ENCODE results near the gene FAM13B.
A peak's percentile ranks its signal among the peaks of the same experiment; 100 is the strongest.
"Not testable (repeated sequence)": the region's sequence is repeated elsewhere in the genome, so short reads cannot be mapped to it uniquely, and the experiment has no call there.

FAM13B gene

DNA sequence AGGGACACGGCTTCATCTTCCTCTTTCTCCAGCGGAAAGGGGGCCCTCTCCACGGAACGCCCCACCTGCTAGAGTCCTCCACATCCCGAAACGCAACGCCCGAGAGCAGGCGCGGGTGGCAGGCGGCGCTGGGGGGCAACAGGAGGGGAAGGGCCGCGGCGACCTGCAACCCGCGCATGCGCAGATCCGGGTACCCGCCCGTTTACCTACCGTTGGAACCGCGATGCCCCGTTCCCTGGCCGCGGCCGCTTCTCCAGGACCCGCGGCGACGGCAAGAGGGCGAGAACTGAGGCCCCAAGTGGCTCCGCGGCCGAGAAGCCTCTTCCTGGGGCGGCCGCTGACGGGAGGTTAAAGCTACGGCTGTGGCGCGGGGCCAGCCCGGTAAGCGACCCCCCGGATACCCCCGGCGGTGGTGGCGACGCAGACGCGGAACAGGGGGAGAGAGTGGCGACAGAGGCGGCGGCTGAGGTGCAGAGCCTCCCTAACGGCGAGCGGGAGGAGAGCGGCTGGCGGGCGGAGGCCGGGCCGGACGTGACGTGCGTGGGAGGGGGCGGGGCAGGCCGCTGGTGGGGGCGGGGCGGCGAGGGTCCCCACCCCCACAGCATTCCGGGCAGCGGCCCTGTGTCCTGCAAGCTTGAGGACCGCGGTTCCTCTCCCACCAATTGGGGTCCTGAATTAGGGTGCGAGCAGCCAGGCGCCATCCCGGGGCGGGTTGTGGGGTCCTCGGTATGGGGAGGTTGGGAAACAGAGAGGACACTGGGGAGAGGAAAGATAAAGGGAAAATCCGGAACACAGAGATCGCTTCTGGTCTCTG is at the start of gene FAM13B:
FAM13B (minus strand) TSS at position 508 of the 814 bp plus-strand sequence. CDS start 13,968 bp downstream, outside the sequence.
- peak; percentile 72 for DNase-seq (ENCODE audit: low read depth)

DNA sequence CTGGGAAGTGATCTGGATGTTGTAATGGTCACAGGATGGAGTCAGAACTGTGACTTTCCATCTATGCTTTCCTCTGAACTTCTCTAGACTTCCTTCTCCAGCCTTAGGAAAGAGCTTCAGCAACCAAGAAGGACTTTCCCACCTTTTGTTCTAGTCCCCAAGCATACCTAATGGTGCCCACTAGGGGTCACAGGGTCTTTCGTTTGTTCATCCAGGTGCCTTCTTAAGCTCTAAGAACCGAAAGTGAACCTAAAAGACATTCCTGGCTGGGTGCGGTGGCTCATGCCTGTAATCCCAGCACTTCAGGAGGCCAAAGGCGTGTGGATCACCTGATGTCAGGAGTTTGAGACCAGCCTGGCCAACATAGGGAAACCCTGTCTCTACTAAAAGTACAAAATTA is 49.2 kb upstream of the FAM13B start:
- DNase-seq (ENCODE audit: low read depth), result no peak

DNA sequence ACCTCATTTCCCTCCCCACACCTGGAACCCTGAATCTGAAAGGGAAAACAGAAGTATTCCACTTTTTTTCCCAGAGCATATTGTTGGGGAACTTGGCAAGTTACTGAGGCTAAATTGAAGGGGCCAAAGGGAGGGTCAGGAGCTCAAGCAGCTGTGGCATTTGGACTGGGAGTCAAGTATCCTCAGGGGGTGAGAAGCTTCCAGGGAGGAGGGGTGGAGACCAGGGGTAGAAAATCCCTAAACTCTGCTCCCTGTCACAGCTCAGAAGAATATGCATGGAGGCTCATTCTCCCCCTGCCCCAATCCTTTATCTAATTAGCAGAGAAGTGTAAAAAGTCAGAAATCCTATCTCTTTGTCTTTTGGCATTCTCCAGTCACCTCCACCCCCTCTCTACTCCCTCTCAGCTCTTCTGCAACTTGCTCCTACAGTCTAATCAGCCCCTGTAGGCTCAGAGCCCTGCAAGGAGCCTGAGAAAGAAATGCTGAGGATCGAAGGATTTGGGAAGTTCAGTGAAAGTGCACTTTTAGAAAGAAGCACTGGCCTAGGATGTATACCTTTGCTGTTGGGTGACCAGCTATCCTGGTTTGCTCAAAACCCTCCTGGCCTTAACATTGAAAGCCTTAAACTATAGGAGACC is 45.2 kb upstream of the FAM13B start:
- no peak for DNase-seq (ENCODE audit: low read depth)

DNA sequence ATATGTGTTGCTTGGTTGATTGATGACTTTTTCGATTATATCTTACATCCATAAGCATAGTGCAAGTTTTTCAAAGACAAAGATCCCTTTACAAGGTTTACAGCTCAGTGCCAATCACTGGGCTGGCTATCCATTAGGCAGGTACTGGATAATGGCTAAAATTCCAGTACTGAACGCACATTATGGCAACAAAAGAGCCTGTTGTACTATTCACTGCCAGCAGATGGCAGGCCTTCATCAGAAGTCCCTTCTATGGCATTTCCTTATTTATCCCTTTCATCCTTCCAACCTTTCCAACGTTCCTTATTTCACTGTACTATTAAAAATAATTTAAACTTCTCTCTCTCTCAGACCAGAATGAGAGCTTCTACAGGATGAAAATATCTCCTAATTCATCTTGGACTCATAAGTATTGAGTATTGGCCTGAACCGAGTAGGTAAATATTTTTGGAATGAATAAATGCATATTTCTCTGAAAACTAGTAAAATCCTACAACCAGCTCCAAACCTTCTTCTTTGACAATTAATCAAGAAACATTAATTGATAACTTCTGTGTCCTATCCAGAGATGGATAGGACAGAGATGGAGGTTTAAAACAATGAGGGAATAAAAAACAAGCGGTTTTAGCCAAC is 44.3 kb upstream of the FAM13B start:
- DNase-seq (ENCODE audit: low read depth), result peak; percentile 11

DNA sequence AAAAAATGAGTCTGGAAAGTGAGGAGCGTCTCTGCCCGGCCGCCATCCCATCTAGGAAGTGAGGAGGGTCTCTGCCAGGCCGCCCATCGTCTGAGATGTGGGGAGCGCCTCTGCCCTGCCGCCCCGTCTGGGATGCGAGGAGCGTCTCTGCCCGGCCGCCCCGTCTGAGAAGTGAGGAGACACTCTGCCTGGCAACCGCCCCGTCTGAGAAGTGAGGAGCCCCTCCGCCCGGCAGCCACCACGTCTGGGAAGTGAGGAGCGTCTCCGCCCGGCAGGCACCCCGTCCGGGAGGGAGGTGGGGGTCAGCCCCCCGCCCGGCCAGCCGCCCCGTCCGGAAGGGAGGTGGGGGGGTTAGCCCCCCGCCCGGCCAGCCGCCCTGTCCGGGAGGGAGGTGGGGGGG is 37.1 kb upstream of the FAM13B start:
- not testable (repeated sequence) for DNase-seq (ENCODE audit: low read depth)

DNA sequence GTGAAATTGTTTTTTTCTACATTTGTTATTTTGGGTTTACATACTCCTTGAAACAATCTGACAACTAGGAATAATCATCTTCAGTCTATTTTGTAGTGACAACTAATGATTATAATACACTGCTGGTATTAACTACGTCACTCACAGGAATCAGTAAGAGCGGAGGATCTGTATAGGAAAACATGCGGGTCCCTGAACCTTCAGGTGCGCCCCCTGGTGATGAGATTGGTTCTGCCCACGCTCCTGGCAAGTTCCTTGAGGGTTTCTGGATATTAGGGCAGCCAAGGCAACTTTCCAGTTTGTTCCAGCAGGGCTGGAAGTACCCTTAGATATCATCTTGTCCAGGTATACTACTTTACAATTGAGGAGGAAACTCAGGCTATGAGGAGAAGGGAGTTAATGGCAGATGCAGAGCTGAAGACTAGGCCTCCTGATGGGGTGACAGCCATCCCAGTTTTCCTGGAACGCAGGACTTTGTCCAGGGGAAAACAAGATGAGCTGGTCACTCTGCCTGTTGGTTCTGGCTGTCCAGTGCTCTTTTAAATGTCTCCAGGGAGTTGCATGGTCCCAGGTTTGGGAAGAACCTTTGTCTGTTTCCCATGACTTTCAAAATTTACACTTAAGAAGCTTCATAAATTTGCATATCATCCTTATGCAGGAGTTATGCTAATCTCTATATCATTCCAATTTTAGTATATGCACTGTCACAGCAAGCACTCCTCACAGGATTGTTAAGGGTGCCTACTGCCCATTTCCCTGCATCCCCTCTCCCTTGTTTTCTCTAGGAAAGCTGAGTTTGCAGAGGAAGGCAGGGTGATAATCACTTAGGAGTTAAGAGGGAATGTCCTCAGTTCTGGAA is 36.1 kb upstream of the FAM13B start:
- DNase-seq (ENCODE audit: low read depth), result peak; percentile 19

DNA sequence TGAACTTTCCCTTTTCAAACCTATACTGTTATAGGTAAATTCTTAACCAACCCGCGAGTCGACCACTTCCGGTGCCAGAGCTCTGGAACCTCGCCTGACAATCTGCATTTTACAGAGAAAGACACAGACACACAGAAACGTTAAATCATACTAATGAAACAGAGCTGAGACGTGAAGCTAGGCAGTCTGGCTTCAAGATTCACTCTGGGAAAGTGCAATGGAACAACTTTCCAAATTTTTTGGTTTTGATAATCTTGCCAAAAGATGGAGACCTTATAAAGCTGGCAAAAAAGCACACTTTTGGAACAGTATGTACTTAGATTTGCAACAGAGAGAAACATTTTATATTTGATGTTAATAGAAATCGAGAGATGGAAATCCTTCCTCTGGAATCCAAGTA is 35.1 kb upstream of the FAM13B start:
- DNase-seq (ENCODE audit: low read depth), result no peak

DNA sequence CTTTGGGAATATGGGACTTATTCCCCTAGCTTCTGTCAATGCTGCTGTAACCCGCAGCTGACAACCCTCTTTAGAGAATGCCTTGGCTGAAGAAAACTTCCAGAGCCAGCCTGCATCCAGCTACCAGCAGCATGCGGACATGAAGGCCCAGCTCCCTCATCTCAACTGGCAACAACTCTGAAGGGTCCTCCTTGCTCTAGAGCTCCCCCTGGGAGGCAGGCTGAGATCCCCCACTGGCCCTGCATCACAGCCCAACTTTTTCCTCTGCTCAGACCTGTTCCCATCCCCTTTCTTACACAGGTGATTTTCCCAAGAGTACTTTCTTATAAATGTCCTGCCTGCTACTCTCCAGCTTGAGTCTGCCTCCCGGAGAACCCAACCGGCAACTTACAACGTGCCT is 32.2 kb upstream of the FAM13B start:
- DNase-seq (ENCODE audit: low read depth), result no peak

DNA sequence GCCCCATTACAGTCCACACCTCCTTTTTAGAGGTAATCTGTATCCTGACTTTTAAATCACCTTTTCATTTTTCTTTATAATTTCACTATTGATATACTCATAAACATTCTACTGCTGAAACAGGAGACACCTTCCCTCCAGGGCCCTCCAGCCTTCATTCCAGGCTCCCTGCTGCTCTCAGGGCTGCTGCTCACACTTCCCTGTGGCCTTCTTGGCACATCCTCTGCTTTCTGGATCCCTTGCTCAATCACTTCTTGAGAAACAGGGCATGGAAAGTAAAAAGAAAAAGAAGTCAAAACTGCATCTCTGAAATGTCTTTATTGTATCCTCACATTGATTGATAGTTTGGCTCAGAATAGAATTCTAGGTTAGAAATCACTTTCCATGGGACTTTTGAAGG is 31.6 kb upstream of the FAM13B start:
- no peak for DNase-seq (ENCODE audit: low read depth)

DNA sequence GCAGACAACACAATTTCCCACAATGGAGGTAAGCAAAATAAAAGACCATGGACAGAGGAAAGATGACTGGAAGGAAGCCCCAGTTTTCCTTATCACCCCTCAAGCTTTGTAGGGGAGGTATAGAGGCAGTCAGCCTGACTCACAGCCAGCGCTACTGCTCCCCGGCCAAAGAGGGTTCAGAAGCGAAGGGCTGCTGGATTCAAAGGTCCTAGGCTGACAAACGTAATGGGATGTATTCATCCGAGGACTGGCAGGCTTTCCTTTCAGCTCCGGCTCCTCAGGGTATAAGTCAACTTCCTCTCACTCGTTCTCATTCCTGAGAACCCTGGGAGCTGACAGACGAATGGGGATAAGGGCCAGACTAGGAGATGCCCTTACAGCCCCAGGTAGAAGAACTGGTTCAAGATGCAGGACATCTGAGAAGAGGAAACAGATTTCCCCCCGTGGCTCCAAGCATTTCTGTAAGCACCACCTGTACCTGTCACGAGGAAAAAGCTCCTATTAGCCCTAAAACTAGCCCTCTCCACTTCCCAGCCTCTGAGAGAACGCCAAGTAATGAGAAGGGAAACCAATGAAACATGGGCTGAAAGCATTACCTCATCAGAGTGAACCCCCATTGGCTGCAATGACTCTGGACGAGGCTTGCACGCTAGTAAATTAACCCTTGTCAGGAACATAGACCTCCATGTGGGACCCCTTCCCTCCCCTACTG is 22.1 kb upstream of the FAM13B start:
- DNase-seq (ENCODE audit: low read depth), result no peak

DNA sequence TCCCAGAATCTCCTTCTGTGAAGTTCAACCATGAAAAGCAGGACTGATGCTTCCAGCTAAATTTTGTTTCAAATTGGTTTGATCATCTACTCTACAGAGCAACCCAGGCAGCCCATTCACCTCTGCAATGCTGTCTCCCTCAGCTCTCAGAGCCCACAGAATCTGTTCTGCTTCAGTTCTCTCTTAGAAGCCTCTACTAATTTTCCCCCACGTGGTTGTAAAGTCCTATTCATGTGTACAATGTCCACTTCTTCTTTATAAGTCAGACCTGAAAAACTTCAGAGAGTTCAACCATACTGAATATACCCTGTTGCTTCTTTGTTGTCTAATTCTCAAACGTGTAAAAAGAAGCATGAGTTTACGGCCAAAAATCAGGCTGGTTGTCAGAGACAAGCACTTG is 21.3 kb upstream of the FAM13B start:
- DNase-seq (ENCODE audit: low read depth), result no peak

DNA sequence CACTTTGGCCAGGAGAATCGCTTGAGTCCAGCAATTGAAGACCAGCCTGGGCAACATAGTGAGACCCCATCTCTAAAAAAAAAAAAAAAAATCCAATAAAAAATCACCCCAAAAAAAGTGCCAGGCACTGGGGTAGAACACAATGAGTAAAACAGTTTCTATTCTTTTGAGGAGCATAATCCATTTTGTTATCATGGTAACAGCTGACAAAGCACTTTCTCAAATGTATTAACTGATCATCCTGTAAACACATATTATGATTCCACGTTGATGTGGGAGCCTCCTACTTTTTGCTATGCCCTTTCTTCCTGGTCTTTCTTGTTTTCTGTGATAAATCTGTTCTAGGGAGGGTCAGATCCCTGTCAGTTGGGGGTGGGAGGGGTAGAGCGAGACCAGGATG is 20.7 kb upstream of the FAM13B start:
- no peak for DNase-seq (ENCODE audit: low read depth)

DNA sequence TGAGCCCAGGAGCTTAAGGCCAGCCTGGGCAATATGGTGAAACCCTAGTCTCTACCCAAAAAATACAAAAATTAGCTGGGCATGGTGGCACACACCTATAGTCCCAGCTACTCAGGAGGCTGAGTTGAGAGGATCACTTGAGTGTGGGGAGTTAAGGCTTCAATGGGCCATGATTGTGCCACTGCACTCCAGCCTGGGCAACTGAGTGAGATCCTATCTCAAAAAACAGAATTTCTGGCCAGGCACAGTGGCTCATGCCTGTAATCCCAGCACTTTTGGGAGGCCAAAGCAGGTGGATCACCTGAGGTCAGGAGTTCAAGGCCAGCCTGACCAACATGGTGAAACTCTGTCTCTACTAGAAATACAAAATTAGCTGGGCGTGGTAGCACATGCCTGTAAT is 19.8 kb upstream of the FAM13B start:
- DNase-seq (ENCODE audit: low read depth), result not testable (repeated sequence)

DNA sequence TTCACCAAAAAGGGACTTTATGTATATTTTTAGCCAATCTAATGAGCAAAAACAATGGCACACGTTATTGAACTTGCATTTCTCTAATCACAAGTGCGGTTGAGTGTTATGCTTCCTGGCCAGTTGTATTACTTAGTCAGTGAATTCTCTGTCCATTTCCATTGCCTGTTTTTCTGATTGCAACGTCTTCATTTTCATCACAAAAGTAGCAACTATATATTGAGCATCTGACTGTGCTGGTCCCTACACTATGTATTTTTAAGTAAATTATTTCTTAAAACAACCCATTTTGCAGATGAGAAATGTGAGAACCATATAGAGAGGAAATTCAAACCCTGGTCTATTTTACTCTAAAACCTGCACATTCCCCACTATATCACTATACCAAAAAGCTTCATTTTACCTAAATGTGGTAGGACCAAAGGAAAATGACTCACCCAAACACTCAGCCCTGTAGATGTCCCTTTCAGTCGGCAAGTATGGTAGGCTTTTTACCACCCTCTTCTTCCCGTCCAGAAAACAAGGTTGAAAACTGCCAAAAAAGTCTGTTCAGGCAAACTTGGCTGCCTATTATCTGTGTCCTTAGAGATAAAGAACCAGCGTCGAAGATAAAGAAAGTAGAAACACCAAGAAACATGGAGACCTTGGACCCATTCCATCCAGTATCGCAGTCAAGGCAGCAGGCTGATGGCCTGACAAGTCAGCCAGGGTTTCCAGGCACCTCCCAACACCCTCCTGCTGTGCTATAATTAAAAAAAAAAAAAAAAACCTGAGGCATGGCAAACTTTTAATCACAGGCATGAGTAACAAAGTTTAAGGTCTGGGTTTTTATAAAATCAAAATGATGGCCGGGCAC is 18.8 kb upstream of the FAM13B start:
- no peak for DNase-seq (ENCODE audit: low read depth)

DNA sequence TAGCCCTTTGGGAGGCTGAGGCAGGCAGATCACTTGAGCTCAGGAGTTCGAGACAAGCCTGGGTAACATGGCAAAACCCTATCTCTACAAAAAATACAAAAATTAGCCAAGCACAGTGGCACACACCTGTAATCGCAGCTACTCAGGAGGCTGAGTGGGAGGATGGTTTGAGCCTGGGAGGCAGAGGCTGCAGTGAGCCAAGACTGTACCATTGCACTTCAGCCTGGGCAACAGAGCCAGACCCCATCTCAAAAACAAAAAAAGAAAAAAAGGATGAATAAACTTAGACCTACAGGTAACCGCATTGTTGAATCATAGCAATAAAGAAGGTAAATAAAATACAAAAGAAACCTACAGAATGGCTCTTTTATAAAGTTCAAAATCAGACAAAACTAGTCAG is 12.4 kb upstream of the FAM13B start:
- DNase-seq (ENCODE audit: low read depth), result not testable (repeated sequence)

DNA sequence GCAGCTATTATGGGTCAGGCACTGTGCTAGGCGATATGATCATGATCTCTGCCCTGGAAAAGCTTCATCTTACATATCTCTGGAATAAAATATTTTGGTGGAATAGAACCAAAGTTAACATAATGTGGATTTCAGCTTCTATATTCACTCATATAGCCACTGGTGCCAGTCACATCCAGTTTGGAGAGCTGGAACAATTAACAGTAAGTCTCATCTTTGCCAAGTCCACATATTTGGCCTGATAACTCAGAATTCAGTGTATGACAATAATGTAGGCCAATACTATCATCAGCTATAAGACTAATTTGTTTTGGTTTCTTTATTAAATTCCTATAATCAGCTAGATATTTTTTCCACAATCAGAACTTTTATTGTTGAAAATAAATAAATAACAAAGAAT is 5.9 kb upstream of the FAM13B start:
- DNase-seq (ENCODE audit: low read depth), result no peak

DNA sequence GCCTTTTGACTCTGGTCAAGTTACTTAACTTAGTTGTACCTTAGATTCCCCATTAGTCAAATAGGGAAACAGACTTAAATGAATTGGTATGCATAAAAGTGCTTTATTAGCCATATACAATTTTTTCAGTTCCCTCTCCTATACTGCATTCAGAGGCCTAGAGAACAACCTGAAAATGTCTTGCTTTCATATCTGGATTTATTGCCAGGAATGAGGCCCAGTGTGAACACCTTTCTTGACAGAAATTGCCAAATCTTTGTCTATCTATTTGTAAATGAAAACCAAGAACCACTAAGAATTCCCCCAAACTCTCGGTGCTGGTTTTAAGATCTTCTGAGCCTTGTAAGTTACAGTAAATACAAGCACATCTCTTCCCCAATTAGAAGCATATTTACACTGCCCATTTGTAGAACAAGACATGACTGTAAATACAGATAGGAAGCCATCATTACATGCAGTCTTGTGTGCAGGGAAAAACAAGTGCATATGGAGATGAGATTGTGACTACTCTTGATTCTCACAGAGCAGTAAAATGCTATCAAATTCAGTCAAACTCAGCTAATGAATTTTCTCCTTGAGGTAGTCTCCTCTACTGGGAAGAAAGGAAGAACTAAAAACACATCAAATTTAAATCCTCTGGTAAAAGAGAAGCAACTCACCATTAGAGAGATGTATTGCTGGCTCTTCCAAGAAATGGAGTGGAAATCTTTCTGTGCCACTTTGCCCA is 5.2 kb upstream of the FAM13B start:
- DNase-seq (ENCODE audit: low read depth), result no peak

DNA sequence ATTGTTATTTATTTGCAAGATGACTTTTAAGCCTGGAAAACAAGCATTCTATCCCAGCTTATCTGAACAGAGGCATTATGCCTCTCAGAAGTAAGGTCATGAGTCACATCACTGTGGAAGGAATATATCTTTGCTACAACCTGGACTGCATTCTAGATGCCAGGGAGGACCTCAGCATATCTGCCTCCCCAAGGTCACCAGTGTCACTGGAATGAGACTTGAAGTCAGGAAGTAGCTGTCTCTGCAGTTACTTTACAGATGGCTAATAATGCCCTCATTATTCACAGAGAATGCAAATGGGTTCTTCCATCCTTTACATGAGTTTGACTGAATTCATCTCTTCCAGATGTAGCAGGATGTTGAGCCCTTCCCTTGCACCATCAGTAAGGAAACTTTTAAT is 4.4 kb upstream of the FAM13B start:
- no peak for DNase-seq (ENCODE audit: low read depth)

DNA sequence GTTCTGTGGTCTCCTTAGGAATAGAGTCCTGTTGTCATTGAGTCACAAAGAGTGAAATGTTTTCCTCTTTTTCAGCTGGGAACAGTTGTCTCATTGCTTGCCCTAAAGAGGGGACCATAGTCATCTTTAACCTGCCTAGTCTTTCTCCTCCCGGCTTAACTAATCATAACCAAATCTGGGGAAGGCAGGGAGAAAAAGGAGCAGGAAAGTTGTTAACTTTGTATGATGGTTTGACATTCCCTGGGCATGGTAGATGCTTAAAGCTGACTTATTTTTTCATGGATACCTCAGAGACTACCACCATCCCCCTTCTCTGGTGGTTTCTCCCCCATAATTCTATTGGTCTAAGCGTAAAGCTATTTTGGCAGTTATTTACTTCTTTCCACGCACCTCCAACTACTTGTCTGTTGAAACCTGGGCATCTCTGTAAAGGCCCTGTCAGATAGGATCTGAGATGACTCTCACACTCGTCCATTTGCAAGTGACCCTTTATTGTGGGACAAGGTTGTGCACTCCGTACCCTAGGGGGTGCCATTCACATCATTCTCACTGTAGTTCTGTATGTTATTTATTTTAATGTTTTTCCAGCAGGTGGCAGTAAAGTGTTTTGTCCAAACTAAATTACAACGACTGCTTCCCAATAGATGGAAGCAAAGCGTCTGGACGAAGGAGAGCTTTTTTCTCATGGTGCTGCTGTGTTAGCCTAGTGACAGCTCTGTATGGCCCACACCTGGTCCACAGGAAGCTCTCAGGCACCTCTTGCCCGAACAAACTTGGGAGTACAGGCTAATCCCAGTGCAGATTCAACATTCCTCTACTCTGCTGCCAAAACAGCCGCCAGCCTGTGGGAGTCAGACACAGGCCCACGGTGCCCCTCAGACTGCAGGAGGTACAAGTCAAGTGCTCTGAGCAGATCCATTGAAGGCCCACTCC is 3.0 kb upstream of the FAM13B start:
- peak; percentile 37 for DNase-seq (ENCODE audit: low read depth)
